Choroid plexus epithelial cell (primary cell): ENCODE data around the gene PDHX.

Source experiments
- DNase-seq: peaks from one replicate; pipeline ENCODE4 v3.0.0-alpha.2; 2010; ENCODE audit warnings: low read depth
- H3K4me3 ChIP-seq: 2 replicates; pipeline ENCODE4 v1.5.1; 2011; ENCODE audit warnings: low read depth, mild to moderate bottlenecking, control low read depth, low read length, moderate library complexity
- CTCF ChIP-seq: conservative IDR thresholded peaks from 2 replicates; pipeline ENCODE4 v1.5.1; 2011; ENCODE audit warnings: low read depth, mild to moderate bottlenecking, control low read depth, inconsistent platforms, low read length, moderate library complexity

Gene PDHX

GRCh38 chr11:34897171-34897870 lies 19.1 kb upstream of the PDHX start:
- no peak overlapping the region for H3K4me3 ChIP-seq
- no peak for DNase-seq
- no peak for TF ChIP-seq CTCF

- DNase-seq: no peak
- no peak for TF ChIP-seq CTCF
- H3K4me3 ChIP-seq: no peak overlapping the region
Measured at GRCh38 chr11:34898474-34898873, 17.9 kb upstream of the PDHX start.

GRCh38 chr11:34899633-34900016 lies 16.8 kb upstream of the PDHX start:
- no peak for TF ChIP-seq CTCF
- no peak overlapping the region for H3K4me3 ChIP-seq
- no peak for DNase-seq

GRCh38 chr11:34904421-34904955 lies 11.9 kb upstream of the PDHX start:
- TF ChIP-seq CTCF: no peak
- DNase-seq: peak; percentile 20

GRCh38 chr11:34905666-34906065 lies 10.8 kb upstream of the PDHX start:
- DNase-seq: no peak
- H3K4me3 ChIP-seq: no peak overlapping the region
- TF ChIP-seq CTCF: no peak

More at GRCh38 chr11:34904421-34904955, 11.9 kb upstream of the PDHX start:
- no peak overlapping the region for H3K4me3 ChIP-seq

GRCh38 chr11:34907934-34908593 lies 8.4 kb upstream of the PDHX start:
- TF ChIP-seq CTCF: no peak
- no peak overlapping the region for H3K4me3 ChIP-seq

More at GRCh38 chr11:34907934-34908593, 8.4 kb upstream of the PDHX start:
- DNase-seq: peak; percentile 13
